Anterior cingulate cortex (tissue), 58 donors: ENCODE data around the gene TENM4.

ENCODE experiments used
- DNase-seq, 58 donors: peaks; one replicate each; lab custom pipeline; 2025; lab: John Stamatoyannopoulos, UW

Gene TENM4

DNA sequence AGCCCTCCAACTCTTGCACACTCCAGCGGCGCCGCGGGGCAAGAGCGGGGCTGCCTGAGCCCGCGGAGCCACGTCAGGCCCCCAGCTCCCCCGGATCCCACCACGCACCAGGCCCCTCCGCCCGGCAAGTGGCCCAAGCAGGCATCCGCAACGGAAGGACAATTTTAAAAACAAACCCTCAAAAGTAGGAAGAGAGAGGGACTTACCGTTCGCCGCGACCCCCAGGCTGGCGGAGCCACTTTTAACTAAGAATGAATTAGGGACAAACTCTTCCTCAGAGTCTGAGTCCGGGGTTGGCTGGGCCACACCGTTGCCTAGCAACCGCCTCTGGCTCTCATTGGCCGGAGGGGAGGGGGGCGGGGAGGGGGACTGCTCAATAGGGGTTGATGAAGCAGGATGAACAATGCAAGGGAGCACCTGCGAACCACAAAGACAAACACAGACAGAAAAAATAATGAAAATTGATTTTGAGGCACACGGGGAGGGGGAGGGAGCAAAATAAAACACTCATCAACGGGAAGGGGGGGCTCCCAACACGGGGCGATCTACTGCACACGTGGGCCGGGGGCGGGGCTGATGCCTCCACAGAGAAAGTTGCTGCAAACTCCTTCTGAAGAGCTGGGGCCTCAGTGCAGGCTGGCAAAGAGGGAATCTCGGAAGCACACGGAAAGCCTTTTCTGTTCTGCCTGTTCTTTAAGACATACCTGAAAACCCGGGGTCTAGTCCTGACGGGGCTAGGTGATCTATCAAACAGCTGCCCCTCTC is 478.7 kb downstream of the TENM4 start:
- peak in 37 of 58 donors; percentile 7 to 52 (median 32) for DNase-seq

DNA sequence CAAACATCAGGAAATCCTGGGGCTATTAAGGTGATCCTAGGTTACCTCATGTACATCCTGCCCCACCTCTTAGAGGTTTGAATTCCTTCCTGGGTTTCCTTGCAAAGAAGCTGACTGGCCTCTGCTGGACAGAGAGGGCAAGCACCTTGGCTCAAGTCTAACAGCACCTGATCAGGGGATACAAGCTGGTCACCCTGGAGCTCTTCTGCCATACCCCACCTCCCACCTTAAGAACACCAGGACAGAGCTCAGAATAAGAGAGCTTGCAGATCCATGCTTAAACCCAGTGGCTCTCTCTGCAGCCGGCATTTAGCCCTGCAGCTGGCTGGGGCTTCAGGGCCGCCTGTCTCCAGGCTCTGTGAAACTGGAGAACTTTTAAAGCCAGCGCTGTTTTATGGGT is 479.6 kb downstream of the TENM4 start:
- DNase-seq = no peak

DNA sequence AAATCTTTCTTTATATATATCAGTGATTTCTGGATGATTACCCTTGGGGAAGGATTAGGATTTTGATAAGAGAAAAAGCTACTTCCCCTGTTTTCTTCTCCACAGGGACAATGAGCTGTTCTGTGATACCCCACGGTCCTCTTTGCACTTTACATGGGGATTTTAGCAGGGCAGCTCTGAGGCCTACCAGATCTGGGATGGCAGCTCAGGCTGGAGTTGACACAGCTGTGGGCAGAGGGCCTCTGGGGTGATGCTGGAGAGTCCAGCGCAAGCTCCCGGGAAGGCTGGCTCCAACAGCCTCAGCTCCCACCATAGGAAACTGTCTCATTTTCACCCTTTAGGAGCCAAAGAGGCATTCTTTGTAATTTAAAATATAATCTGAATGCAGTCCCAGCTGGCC is 482.4 kb downstream of the TENM4 start:
- DNase-seq = no peak

DNA sequence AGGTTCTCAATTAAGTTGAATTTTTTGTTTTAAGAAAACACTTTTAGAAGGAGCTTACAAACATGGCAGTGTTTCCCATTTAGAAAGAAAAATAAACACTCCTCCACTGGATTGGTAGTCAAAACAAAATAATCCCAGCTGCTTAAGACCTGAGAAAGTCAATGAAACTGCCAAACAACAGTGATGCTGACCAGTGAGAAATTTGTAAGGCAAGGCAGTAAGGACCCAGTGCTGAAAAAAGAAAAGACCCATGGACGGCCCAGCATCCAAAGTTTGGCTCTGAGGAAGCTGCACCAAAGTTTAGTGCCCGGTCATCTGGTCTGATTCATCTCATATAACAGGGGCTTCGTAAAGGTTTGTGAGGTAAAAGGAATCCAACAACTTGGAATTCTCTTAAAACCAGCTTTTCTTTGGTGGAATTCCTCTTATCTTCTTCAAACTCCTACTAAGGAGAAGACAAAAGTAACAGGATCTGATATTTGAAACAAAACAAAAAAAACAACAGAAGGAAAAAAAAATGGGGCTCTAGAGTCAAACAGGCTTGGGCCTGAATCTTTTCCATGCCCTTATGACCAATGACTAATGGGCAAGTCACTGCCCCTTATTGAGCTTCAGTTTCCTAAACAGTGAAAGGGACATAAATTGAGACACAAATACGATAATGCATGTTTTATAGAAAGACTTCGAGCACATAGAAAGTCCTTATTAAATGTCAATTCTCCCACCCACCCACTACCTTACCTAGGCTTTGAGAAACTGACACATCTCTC is 483.2 kb downstream of the TENM4 start:
- DNase-seq = no peak

DNA sequence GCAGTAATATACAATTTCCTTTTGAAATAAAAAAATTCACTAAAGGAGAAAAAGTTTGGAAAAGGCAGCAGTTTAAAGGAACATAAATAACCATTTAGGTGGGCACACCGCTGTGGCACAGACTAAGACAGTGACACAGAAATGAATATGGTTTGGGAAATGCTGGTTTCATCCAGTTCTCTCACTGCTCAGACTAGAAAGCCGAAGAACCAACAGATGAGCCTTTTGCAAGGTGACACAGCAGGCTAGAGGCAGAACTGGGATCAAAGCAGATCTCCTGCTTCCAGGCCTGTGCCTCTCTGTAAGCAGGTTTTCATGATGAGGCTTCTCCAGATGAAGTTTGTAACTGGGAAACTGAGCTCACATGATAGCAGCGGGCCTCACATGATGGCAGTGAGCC is 486.1 kb downstream of the TENM4 start:
- DNase-seq = peak in 1 of 58 donors; percentile 49

DNA sequence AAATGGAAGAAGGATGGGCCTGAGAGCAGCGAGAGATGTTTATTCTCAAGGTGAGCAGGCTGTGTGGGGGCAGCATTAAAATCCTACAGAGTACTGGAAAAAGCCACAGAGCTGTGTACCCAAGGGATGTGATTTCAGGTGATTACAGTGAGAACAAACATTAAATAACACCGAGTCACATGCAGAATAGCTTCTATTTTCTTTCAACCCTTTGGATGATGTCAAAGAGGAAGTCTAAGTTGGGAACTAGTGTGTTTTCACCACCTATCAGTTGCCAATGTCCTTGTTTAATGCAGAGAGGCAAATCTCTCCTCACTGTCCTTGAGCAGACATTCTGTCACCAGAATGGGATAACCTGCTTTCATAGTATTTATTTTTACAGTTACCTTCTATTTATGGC is 486.6 kb downstream of the TENM4 start:
- peak in 1 of 58 donors; percentile 49 for DNase-seq

DNA sequence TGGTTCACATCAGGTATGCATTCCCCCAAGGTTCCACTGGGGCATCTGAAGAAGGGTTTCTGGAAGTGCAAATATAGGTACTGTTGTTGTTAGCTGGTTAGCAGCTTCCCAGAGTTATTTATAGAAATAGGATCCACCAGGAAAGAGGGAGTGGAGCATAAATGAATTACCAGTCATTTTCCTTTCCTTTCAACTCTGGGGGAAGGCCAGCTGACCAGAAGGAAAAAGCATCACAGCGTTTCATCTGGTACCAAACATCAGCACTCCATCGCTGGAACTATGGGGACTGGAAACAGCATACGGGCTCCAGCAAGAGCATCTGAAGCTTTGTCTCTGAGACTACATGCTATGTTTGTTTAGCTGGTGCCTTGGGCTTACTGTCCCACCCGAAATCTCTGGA is 487.9 kb downstream of the TENM4 start:
- no peak for DNase-seq

DNA sequence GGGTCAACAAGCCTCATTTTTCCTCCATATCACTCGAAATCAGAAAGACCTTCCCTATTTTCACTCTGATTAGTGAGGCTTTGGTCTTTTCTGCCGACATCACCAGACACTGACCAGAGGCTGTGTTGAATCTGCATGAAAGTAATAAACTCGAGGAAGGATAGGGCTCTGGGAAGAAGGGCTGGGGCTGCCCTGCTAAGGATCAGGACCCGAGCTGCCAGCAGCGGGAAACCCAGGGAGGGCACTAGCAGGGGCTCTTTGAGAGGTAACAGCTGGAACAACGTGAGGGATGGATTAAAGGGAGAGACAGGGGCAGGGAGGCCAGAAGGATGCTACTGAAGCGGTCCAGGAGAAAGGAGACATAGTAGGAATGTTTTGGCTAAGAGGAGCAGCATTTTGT is 488.7 kb downstream of the TENM4 start:
- no peak for DNase-seq

DNA sequence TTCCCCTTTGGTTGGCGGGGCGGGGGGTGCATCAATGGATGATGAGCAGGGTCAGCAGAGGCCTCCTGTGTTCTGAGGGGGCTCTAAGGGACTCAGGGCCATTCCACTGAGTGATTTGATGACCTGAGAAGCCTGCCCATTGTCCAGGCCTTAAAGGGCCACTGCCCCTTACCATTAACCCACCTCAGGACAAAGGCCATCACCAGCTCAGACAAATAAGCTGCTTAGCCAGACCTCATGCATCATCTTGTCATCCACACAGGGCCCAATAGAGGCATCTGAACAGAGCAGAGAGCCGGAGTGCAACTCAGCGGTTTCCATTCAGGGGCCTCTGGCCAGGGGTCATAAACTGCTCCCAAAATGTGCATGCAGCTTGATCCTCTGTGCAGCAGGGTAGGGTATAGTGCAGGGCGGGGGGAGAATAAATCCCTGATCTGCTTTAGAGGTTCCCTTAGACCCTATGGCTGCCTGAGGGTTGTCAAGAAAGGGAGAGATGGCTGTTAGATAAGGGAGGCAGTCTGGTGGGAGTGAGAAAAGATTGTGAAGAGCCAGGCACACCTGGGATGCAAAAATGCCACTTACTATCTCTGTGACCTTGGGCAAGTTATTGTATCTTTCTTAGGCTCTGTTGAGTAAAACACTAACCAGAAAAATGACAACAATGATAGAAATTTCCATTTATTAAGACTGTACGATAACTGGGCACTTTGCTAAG is 490.7 kb downstream of the TENM4 start:
- no peak for DNase-seq

DNA sequence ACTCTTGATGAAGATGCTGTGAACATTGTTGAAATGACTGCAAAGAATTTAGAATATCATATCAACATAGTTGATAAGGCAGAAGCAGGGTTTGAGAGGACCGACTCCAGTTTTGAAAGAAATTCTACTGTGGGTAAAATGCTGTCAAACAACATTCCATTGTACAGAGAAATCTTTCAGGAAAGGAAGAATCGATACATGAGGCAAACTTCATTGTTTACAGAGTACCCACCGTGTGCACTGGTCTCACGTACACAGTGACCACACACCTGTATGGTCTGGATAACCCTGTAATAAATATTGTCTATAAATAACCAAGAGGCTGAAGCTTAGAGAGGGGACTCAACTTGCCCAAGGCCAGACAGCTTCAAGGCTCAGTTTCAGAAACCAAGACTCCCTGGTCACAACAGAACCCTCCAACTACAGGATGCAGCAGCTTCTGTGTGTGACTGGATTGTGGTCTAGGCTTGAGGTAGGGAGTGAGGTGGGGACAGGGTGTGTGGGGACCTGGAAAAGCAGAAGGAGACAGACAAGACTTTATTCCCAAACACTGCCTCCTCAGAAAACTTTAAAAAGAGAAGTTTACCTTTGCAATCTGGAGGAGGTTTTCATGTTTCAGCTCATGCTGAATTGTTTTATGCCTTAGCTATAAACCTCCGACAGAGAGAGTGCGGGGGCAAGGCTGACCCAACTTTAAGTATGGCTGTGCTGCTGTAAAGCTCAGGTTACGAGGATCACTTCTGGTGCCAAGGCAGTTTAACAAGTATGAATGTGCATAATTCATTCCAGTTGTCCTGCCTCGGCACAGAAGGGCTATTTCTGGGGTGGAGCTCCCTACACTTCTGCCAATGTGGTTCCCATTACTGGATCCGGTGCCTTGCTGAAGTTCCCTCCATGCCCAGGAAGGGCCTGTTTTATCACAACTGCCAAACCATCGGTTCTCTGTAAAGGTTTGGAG is 493.6 kb downstream of the TENM4 start:
- no peak for DNase-seq

DNA sequence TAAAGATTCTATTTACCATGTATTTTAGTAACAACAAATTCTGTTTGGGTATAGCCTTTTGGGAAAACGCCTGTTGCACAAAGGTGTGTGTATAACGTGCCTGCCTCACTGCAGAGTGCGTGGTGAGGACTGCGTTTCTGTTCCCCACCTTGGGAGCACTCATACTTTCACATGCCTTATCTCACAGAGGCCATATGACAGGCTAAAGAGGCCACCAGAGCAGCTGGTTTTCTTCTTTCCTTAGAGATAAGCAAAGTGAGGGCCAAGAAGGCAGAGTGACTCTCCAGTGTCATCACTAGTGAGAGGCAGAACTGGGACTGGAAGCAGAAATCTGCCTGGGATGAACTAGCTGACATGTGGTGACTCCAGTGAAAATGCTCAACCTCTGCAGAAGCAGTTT is 497.0 kb downstream of the TENM4 start:
- DNase-seq = no peak

DNA sequence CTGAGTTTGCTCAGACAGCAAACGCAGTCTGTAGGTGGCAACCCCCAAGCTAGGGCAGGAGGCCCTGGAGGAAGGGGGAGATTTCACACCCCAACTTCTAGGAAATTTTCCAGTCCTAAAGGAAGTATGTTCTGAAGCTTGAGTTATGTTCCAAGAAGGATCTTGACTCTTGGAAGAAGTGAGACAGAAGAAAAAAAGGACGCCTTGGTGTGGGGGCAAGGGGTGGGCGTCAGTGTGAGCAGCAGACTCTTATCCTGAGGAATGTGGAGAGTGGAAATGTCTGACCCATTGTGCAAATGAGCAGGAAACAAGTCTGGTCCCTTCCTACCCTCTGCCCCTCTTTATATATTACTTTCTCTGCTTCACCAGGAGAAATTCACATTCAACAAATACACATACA is 497.7 kb downstream of the TENM4 start:
- no peak for DNase-seq

DNA sequence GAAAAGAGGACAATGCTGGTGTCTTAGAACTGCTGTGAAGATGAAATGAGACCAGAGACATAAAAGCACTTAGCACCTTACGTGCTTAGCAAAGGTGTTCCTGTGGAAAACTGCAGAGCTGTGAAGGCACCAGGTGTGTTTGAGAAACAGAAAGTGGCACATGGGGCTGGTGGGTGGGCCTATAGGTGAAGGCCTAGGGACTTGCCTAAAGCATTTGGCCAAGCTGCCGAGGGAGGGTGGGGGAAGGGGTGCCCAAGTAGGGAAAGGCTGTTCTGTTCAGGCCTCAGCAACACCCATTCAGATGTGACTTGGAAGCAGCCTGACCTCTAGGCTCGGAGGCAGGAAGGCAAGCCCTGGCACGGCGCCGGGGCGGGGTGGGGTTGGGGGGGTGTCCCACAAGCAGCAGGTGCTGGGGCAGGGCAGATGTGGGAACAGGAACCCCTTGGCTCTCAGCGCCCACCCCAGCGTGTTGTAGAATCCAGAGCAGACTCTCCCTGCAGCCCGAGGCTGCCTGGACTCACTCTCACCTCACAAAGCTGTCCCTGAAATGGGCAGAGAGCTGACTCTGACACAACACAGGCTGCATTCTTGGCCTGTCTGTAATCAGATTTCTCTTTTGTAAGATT is 499.5 kb downstream of the TENM4 start:
- DNase-seq = no peak

DNA sequence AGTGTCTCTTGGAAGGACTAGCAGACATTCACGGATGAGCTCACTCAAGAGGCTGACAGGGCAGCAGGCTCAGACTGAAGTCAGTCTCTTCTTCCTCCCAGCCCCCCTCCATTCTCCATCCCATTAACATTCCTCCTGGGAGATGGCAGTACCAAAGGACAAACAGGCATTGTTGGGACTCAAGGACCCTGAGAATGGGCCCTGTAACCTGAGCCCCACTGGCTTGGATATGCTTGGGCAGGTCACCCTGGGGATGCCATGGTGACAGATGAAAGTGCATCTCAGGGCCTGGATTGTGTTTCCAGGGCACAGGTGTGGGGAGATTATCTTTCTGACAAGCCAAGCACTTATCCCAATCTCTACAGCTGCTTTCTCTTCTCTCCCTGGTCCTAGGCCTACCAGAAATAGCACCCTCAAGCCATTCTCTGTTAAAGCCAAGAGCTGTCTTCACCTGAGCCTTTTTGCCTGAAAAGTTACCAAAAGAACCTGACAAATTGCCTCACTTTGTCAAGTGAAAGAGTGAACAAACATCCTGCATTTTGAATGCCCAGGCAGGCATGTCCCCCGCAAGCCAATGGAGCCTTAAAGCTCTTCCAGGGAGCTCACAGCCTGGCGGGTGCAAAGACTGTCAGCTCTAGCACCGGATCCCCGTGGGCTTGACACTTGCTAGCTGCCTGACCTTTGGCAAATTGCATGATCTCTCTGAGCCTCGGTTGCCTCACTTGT is 500.2 kb downstream of the TENM4 start:
- DNase-seq = no peak

DNA sequence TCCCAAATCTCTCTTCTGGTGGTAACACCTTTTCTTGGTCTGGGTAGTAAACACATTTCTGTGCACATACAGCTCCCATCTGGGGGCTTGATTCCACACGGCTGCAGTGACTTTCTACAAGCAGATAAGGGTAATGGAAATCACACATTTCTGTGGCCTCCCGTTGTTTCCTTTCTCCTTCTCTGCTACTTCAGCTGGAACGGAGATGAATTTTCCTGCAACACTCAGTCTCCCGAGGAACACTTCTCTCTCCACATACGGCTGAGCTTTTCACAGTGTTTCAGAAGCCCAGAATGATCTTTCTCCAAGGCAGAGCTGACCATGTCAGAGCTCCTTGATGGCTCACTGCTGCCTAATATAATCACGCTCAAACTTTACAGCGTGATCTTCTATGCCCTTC is 501.9 kb downstream of the TENM4 start:
- no peak for DNase-seq

DNA sequence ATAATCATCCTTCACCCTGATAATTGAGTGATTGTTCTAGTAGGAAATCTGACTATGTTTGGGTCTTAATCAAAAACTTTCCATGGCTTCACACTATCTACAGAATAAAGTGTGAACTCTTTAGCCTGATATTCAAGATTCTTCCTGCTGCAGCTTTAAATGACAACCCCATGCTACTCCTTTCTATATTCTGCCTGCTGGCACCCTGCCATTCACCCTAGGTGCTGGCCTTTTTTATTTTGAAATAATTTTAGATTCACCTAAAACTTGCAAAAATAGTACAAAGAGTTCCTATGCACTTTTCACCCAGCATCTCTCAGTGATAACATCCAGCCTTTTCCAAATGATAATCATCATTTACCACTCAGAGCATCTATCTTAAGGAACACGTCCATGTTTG is 502.8 kb downstream of the TENM4 start:
- DNase-seq = no peak

DNA sequence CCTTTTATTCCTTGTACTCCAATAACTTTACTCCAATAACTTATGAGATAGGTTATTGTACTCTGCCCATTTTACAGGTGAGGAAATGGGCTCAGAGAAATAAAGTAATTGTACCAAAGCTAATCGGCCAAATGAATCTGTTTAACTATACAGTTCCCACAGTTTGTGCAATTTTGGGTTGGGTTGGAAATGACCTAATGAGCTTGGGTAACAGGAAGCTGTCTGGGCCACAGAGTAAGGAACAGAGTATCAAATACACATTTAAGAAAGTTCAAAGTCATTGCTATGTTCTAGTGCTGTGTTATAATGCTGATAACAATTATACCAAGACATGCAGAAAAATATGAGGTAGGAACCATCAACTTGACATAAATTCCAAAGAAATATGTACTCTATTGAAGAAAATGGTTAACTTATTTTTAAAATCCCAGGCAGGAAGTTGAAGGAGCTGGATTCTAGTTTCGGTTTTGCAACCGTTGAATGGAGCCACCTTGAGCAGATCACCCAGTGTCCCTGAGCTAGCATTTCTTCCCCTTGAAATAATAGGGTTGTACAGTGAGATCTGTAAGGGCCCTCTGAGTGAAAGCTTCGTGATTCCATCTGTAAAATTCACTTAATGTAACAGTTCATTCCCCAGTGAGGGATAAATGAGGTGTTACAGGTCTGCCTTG is 505.3 kb downstream of the TENM4 start:
- no peak for DNase-seq

DNA sequence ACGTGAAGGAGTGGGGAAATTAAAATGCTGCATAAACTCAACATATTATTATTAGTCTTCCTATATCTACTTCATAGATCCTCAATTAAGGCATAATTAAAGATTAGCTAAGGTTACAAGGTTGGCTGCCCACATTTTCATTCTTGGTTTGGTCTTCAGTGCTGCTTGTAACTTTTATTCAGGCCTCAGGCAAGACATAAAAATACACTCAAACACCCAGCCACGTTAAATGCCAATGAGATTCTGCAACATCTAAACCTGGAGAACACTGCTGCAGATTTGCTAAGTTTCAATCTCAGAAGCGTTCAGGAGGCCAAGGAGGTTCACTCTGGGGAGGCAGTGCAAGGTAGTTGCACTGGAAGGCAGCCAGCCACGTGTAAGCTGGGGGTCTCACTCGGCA is 507.5 kb downstream of the TENM4 start:
- no peak for DNase-seq

DNA sequence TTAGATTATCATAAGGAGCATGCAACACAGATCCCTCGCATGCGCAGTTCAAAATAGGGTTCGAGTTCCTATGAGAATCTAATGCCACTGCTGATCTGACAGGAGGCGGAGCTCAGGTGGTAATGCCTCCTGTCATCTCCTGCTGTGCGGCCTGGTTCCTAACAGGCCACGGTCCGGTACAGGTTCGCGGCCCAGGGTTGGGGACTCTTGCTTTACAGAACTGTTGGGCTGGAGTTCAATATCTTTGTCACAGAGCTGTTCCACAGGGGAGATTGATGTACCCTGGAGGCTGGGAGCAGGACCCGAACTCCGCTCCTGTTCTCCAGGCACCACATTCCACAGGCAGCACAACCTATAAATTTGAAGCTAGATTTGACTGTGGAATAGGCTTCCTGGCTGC is 508.1 kb downstream of the TENM4 start:
- no peak for DNase-seq
